CD4-positive, alpha-beta T cell treated with Interleukin-10 for 1 hour (primary cell): Measurements from ENCODE around the gene UACA.
"Not testable (repeated sequence)": the region's sequence is repeated elsewhere in the genome, so short reads cannot be mapped to it uniquely, and the experiment has no call there.

Experiments used
- DNase-seq: peaks from one replicate; pipeline ENCODE4 v3.0.0-alpha.2; 2020

UACA gene

GRCh38 chr15:70663069-70663468, 100.3 kb downstream of the UACA start:
- DNase-seq, result not testable (repeated sequence)

- DNase-seq, result no peak
Measured at GRCh38 chr15:70659662-70660061, 103.7 kb downstream of the UACA start.

GRCh38 chr15:70658641-70659040, 104.7 kb downstream of the UACA start:
- DNase-seq, result no peak

GRCh38 chr15:70653426-70653825, 109.9 kb downstream of the UACA start:
- DNase-seq, result no peak

GRCh38 chr15:70652341-70652740, 111.0 kb downstream of the UACA start:
- no peak for DNase-seq

GRCh38 chr15:70651303-70651845, 112.0 kb downstream of the UACA start:
- DNase-seq, result no peak

GRCh38 chr15:70650567-70651302, 112.6 kb downstream of the UACA start:
- no peak for DNase-seq

- no peak for DNase-seq
Measured at GRCh38 chr15:70647396-70647795, 116.0 kb downstream of the UACA start.

GRCh38 chr15:70646169-70646568, 117.2 kb downstream of the UACA start:
- DNase-seq, result no peak

- no peak for DNase-seq
Measured at GRCh38 chr15:70643783-70644125, 119.6 kb downstream of the UACA start.

GRCh38 chr15:70643106-70643782, 120.1 kb downstream of the UACA start:
- DNase-seq, result no peak

GRCh38 chr15:70636540-70637165, 126.7 kb downstream of the UACA start:
- no peak for DNase-seq

GRCh38 chr15:70635895-70636294, 127.5 kb downstream of the UACA start:
- no peak for DNase-seq

GRCh38 chr15:70633991-70634390, 129.4 kb downstream of the UACA start:
- no peak for DNase-seq

- DNase-seq, result no peak
Measured at GRCh38 chr15:70633103-70633831, 130.1 kb downstream of the UACA start.

GRCh38 chr15:70632491-70633102, 130.8 kb downstream of the UACA start:
- no peak for DNase-seq

GRCh38 chr15:70632079-70632478, 131.3 kb downstream of the UACA start:
- no peak for DNase-seq

- DNase-seq, result no peak
Measured at GRCh38 chr15:70629735-70630273, 133.6 kb downstream of the UACA start.

GRCh38 chr15:70628549-70628896, 134.8 kb downstream of the UACA start:
- no peak for DNase-seq

- no peak for DNase-seq
Measured at GRCh38 chr15:70627734-70628548, 135.4 kb downstream of the UACA start.

- no peak for DNase-seq
Measured at GRCh38 chr15:70627322-70627721, 136.0 kb downstream of the UACA start.

- DNase-seq, result no peak
Measured at GRCh38 chr15:70625438-70625837, 137.9 kb downstream of the UACA start.
